ENCODE measurements around the gene TSC22D1. TPM values are rescaled to one million over a fixed set of nuclear protein-coding genes. Genes with fewer than 3 reads are reported as not detected.
"Not testable (repeated sequence)": the region's sequence is repeated elsewhere in the genome, so short reads cannot be mapped to it uniquely, and the experiment has no call there.

Gene TSC22D1
- total RNA-seq, 1 donor from 2014 or later: 181 TPM

DNA sequence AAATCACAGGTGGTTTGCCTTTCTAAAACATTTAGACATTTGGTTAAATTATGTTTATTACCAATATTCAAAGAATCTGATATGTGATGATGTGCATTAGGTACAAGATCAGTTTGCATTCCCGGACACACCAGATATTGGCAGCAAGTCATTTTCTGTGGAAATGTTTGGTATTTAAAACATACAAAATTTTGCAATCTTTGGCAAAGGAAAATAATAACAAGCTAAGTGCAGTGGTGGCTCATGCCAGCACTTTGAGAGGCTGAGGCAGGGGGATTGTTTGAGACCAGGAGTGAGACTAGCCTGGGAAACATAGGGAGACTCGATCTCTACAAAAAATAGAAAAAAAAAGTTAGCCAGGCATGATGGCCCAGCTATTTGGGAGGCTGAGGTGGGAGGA, 29.1 kb upstream of the TSC22D1 start:
- peaks cover 2% of the 10 kb centered on the region for H3K36me3 Mint-ChIP-seq
- H3K79me2 ChIP-seq (ENCODE audit: low read depth): no peaks in the 10 kb centered on the region
- no peaks in the 10 kb centered on the region for H3K9me3 ChIP-seq (ENCODE audit: low read depth)
- H3F3A ChIP-seq (ENCODE audit: low read depth): no peaks in the 10 kb centered on the region
- H3K4me3 Mint-ChIP-seq: no peak overlapping the region
- no peak for TF ChIP-seq CTCF (IDR thresholded peaks at IDR 0.05)
- TF ChIP-seq EZH2phosphoT487 (IDR thresholded peaks at IDR 0.05): no peak
- no peak for TF ChIP-seq EZH2 (IDR thresholded peaks at IDR 0.05)
- peaks cover 6% of the 10 kb centered on the region for H3K4me1 Mint-ChIP-seq
- H3K27ac Mint-ChIP-seq: no peak overlapping the region
- no peak for DNase-seq (ENCODE audit: low spot score)
- H3K27me3 ChIP-seq: no peaks in the 10 kb centered on the region
- H3K36me3 ChIP-seq: no peaks in the 10 kb centered on the region
- no peak overlapping the region for H3K27ac ChIP-seq
- no peaks in the 10 kb centered on the region for H3K4me1 ChIP-seq
- H3K9me3 Mint-ChIP-seq: peaks cover 2% of the 10 kb centered on the region
- no peak overlapping the region for H3K9ac ChIP-seq
- no peak overlapping the region for H3K4me3 ChIP-seq
- no peaks in the 10 kb centered on the region for H4K20me1 ChIP-seq (ENCODE audit: low read depth)
- no peak overlapping the region for H3K4me2 ChIP-seq
- H2AFZ ChIP-seq (replicated peaks): no peak overlapping the region
- H3K27me3 Mint-ChIP-seq (ENCODE audit: insufficient read depth, low read depth): peaks cover 5% of the 10 kb centered on the region

DNA sequence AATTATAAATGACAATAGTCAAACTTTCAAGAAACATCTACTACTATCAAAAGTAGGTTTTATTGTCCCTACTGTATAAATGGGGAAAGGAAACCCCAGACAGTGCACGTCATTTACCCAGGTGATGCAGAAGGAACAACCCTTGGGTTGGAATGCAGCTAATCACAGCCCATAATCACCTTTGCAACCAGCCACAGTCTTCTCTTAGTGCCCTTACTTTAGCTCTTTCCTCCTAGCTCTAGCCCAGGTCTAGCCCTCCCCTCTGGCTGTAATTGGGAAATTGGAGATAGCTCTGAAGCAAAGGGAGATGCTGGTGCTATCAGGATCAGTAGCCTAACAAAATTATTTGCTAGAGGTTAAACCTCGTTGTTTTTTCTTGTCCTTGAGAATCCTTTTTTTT, 25.5 kb upstream of the TSC22D1 start:
- H3K9ac ChIP-seq: no peak overlapping the region
- Mint-ChIP-seq H3K27me3 (ENCODE audit: insufficient read depth, low read depth) (peaks cover 5% of the 10 kb centered on the region), H3K36me3 (no peaks in the 10 kb centered on the region), H3K4me3 (no peak overlapping the region), H3K9me3 (no peaks in the 10 kb centered on the region), H3K27ac (no peak overlapping the region), H3K4me1 (peaks cover 6% of the 10 kb centered on the region)
- H3K4me3 ChIP-seq: no peak overlapping the region
- TF ChIP-seq EZH2 (IDR thresholded peaks at IDR 0.05): no peak
- no peak for TF ChIP-seq EZH2phosphoT487 (IDR thresholded peaks at IDR 0.05)
- no peak for TF ChIP-seq CTCF (IDR thresholded peaks at IDR 0.05)
- H3K27me3 ChIP-seq: no peaks in the 10 kb centered on the region
- no peak overlapping the region for H3K27ac ChIP-seq
- no peaks in the 10 kb centered on the region for H3F3A ChIP-seq (ENCODE audit: low read depth)
- no peaks in the 10 kb centered on the region for H4K20me1 ChIP-seq (ENCODE audit: low read depth)
- no peaks in the 10 kb centered on the region for H3K36me3 ChIP-seq
- H3K4me2 ChIP-seq: no peak overlapping the region
- no peaks in the 10 kb centered on the region for H3K4me1 ChIP-seq
- H3K9me3 ChIP-seq (ENCODE audit: low read depth): no peaks in the 10 kb centered on the region
- H2AFZ ChIP-seq (replicated peaks): no peak overlapping the region
- DNase-seq (ENCODE audit: low spot score): peak; percentile 6
- H3K79me2 ChIP-seq (ENCODE audit: low read depth): no peaks in the 10 kb centered on the region

GRCh38 chr13:44593861-44594592, 17.9 kb upstream of the TSC22D1 start:
- not testable (repeated sequence) for H3K27me3 Mint-ChIP-seq (ENCODE audit: insufficient read depth, low read depth); H3F3A ChIP-seq (ENCODE audit: low read depth); H3K36me3 ChIP-seq; H3K27ac Mint-ChIP-seq; H3K4me1 ChIP-seq; H3K4me3 ChIP-seq; H4K20me1 ChIP-seq (ENCODE audit: low read depth); H3K27ac ChIP-seq; H3K9me3 ChIP-seq (ENCODE audit: low read depth); H3K4me2 ChIP-seq; H3K4me3 Mint-ChIP-seq; H3K36me3 Mint-ChIP-seq; H3K9me3 Mint-ChIP-seq; H2AFZ ChIP-seq (replicated peaks); H3K27me3 ChIP-seq; DNase-seq (ENCODE audit: low spot score); H3K4me1 Mint-ChIP-seq; H3K9ac ChIP-seq; H3K79me2 ChIP-seq (ENCODE audit: low read depth)

DNA sequence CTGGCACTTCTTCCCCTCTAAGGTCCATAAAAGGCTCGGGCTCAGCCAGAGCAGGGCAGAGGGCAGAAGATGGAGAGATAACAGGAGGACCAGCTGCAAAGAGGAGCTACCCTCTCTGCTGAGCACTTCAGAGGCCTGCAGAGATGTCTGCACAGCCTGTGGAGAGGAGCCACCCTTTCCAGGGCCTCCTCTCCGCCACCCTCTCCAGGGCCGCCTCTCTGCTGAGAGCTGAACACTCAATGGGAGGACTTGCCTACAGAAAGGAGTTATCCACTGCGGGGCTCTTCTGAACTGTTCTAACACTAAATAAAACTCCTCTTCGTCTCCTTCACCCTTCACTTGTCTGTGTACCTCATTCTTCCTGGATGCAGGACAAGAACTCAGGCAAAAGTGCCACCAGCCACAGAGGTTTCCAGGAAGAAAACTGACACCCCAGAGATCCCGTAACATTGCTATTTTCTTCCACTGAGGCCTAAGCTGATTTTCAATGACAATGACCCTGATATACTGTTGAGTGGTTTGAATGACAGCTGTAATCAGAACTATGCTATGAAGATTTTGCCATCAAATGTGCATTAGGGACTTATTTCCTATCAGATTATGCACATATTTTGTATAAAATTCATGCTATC, 16.2 kb upstream of the TSC22D1 start:
- Mint-ChIP-seq H3K4me3 (no peak overlapping the region), H3K27ac (no peak overlapping the region)

More for the DNA sequence above, 16.2 kb upstream of the TSC22D1 start:
- no peak overlapping the region for H3K27ac ChIP-seq
- no peaks in the 10 kb centered on the region for H3K4me1 ChIP-seq
- H3K4me3 ChIP-seq: no peak overlapping the region
- no peaks in the 10 kb centered on the region for H3F3A ChIP-seq (ENCODE audit: low read depth)
- H3K4me2 ChIP-seq: no peak overlapping the region
- H2AFZ ChIP-seq (replicated peaks): peak overlapping the region; percentile 17
- Mint-ChIP-seq H3K27me3 (ENCODE audit: insufficient read depth, low read depth) (peaks cover 2% of the 10 kb centered on the region), H3K9me3 (peaks cover 5% of the 10 kb centered on the region), H3K4me1 (peaks cover 3% of the 10 kb centered on the region), H3K36me3 (peaks cover 8% of the 10 kb centered on the region)
- H3K79me2 ChIP-seq (ENCODE audit: low read depth): no peaks in the 10 kb centered on the region
- TF ChIP-seq CTCF (IDR thresholded peaks at IDR 0.05): no peak
- no peak for TF ChIP-seq EZH2phosphoT487 (IDR thresholded peaks at IDR 0.05)
- TF ChIP-seq EZH2 (IDR thresholded peaks at IDR 0.05): no peak
- H4K20me1 ChIP-seq (ENCODE audit: low read depth): no peaks in the 10 kb centered on the region
- no peaks in the 10 kb centered on the region for H3K36me3 ChIP-seq
- no peaks in the 10 kb centered on the region for H3K9me3 ChIP-seq (ENCODE audit: low read depth)
- DNase-seq (ENCODE audit: low spot score): no peak
- H3K27me3 ChIP-seq: no peaks in the 10 kb centered on the region
- no peak overlapping the region for H3K9ac ChIP-seq

Data from neural progenitor cell (in vitro differentiated cells).